Measurements from ENCODE around the gene OR13J1.
A peak's percentile ranks its signal among the peaks of the same experiment; 100 is the strongest.

OR13J1 gene

DNA sequence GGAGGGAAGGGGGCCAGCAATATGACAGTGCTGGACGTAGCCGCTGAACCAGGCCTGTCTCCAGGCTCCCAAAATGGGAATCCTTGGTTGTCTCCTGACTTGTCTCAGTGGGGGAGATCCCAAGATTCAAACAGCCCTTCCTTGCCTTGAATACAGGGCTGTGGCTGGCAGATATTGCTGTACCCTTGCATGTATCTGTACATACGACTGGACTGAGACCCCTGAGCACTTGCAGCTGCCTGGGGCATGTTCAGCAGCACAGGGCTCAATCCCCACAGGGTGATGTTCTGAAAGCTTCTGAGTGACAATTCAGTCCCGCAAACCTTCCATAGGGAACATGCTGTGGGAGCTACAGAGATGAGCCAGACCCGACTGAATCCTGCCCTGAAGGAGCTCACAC, 13.3 kb downstream of the OR13J1 start:
- no peak overlapping the region for H3K4me3 ChIP-seq (replicated peaks; ENCODE audit: low read depth, low read length)
- DNase-seq (ENCODE audit: low read depth), result no peak
- TF ChIP-seq, protein P1, sequence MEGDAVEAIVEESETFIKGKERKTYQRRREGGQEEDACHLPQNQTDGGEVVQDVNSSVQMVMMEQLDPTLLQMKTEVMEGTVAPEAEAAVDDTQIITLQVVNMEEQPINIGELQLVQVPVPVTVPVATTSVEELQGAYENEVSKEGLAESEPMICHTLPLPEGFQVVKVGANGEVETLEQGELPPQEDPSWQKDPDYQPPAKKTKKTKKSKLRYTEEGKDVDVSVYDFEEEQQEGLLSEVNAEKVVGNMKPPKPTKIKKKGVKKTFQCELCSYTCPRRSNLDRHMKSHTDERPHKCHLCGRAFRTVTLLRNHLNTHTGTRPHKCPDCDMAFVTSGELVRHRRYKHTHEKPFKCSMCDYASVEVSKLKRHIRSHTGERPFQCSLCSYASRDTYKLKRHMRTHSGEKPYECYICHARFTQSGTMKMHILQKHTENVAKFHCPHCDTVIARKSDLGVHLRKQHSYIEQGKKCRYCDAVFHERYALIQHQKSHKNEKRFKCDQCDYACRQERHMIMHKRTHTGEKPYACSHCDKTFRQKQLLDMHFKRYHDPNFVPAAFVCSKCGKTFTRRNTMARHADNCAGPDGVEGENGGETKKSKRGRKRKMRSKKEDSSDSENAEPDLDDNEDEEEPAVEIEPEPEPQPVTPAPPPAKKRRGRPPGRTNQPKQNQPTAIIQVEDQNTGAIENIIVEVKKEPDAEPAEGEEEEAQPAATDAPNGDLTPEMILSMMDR (IDR thresholded peaks at IDR 0.05; ENCODE audit: low read length, missing control alignments), result no peak

GRCh38 chr9:35856206-35856605, 14.0 kb downstream of the OR13J1 start:
- no peak for DNase-seq (ENCODE audit: low read depth)
- H3K4me3 ChIP-seq (replicated peaks; ENCODE audit: low read depth, low read length), result no peak overlapping the region
- TF ChIP-seq, protein P1 (IDR thresholded peaks at IDR 0.05; ENCODE audit: low read length, missing control alignments), result no peak

DNA sequence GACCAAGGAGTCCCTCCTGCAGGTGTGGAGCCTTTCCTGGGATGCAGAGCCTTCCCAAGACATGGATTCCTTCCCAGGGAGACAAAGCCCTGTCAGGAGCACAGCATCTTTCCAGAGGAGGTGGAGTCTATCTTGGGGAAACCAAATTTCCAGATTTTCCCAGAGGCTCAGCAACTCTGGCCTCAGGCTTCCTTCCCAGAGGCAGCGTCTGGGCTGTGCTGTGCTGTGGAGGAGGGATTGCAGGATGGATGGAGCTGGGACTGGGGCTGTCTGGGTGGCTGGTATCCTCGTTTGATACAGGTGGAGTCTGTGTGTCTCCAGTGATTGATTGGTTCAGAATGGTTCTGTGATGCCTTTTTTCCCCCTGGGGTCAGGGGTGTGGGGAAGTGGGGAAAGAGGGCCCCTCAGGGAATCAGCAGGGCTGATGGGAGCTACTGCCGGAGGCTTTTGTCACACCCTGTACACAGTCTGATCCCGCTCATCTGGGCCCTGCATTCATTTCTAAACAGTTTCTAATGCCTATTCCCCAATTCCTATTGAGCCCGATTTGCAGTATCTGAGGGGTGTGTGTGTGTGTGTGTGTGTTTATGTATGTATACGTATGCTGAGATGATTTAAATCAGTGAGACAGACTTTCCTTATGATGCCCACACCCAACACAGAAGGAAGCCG, 16.0 kb downstream of the OR13J1 start:
- no peak for DNase-seq (ENCODE audit: low read depth)
- TF ChIP-seq, protein P1 (IDR thresholded peaks at IDR 0.05; ENCODE audit: low read length, missing control alignments), result no peak
- H3K4me3 ChIP-seq (replicated peaks; ENCODE audit: low read depth, low read length), result no peak overlapping the region

DNA sequence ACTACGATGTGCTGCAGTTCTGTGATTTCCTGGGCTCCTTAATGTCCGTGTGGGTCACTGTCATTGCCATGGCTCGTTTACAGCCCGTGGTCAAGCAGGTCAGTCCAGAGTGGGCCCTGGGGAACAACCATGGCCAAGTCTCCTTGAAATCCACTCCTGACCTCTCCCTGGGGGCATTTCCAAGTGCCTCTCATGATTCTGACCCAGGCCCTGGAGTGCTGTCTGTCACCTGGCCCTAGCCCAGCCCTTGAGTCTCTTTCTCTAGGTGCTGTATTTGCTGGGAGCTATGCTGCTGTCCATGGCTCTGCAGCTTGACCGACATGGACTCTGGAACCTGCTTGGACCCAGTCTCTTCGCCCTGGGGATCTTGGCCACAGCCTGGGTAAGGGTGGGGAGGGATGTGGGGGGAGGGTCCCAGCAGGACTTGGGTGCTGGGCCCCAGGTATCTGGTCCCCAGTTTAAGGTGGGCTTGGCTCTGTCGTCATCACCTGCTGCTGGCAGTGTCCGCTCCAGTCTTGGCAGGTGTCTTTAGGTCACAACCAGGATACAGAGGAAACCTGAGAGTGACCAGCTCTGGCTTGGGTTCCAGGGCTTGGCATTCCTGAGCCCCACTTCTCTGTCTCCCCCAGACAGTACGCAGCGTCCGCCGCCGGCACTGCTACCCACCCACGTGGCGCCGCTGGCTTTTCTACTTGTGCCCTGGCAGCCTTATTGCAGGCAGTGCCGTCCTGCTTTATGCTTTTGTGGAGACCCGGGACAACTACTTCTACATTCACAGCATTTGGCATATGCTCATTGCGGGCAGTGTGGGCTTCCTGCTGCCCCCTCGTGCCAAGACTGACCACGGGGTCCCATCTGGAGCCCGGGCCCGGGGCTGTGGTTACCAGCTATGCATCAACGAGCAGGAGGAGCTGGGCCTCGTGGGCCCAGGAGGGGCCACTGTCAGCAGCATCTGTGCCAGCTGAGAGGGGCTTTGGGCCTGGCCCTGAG, 17.0 kb downstream of the OR13J1 start:
- H3K4me3 ChIP-seq (replicated peaks; ENCODE audit: low read depth, low read length), result no peak overlapping the region
- DNase-seq (ENCODE audit: low read depth), result no peak
- TF ChIP-seq, protein P1 (IDR thresholded peaks at IDR 0.05; ENCODE audit: low read length, missing control alignments), result no peak

GRCh38 chr9:35852267-35852815, 17.9 kb downstream of the OR13J1 start:
- TF ChIP-seq, protein P1 (IDR thresholded peaks at IDR 0.05; ENCODE audit: low read length, missing control alignments), result no peak
- no peak overlapping the region for H3K4me3 ChIP-seq (replicated peaks; ENCODE audit: low read depth, low read length)
- DNase-seq (ENCODE audit: low read depth), result no peak

DNA sequence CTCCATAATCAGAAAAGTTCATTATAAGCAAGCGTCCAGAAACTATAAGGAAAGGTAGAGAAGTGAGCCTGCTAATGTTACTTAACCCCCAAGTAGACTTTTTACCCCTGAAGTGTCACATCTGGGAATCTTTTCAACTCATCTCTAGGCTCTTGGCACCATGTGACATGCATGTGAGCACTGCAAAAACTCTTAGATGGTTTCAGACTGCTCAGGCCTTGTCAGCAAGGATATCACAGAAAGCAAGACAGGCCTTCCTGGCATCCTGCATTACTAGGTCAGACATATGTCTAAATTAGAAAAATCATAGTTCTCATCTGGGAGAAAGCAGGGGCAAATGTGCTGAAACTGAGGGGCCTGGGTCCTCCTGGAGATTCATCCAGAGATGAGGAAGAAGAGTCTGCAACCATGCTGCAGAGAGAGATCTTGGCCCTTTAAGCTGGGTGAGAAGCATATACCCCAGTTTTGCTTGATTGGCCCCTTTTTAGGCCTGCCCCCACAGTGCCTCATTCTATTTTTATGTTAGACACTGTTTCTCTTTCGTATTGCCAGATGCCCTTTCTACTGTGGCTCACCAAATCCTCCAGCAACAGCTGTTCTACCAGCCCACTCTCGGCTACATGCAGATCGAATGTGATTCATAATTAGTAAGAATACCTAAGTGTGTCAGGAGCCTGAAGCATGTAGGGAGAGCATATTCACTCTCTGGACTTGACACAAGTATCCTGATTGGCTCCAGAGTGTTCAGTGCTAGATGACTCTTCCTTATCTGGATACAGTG, 22.2 kb downstream of the OR13J1 start:
- H3K4me3 ChIP-seq (replicated peaks; ENCODE audit: low read depth, low read length), result no peak overlapping the region
- DNase-seq (ENCODE audit: low read depth), result peak; percentile 49
- TF ChIP-seq, protein P1 (IDR thresholded peaks at IDR 0.05; ENCODE audit: low read length, missing control alignments), result no peak
